ENCODE measurements around the gene CDPF1.

DNA sequence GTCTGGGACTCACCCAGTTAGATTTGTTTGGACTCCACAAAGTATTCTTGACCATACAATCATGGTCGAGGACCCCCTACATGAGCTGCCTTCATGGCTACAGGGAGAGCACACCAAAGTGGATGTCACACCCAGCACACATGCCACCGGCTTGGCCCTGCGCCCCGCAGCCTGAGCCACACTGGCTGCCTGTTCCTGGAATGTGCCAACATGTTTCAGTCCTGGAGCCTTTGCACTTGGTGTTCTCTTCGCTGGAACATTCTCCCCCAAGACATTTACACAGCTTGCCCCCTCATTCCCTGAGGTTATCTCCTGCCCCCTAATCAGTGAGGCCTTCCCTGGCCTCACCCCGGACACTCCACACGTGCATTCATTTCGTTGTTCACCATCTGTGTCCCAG is 53.8 kb downstream of the CDPF1 start:
- TF ChIP-seq POLR2AphosphoS5 (IDR thresholded peaks at IDR 0.05) (no peak), EZH2 (IDR thresholded peaks at IDR 0.05; ENCODE audit: borderline replicate concordance, insufficient read depth, low read length, poor library complexity, severe bottlenecking) (no peak), RAD21 (conservative IDR thresholded peaks at IDR 0.05) (no peak), TAF1 (IDR thresholded peaks at IDR 0.05; ENCODE audit: low read depth) (no peak), SMC3 (conservative IDR thresholded peaks at IDR 0.05; ENCODE audit: poor library complexity) (no peak)
- TF ChIP-seq, protein P1, sequence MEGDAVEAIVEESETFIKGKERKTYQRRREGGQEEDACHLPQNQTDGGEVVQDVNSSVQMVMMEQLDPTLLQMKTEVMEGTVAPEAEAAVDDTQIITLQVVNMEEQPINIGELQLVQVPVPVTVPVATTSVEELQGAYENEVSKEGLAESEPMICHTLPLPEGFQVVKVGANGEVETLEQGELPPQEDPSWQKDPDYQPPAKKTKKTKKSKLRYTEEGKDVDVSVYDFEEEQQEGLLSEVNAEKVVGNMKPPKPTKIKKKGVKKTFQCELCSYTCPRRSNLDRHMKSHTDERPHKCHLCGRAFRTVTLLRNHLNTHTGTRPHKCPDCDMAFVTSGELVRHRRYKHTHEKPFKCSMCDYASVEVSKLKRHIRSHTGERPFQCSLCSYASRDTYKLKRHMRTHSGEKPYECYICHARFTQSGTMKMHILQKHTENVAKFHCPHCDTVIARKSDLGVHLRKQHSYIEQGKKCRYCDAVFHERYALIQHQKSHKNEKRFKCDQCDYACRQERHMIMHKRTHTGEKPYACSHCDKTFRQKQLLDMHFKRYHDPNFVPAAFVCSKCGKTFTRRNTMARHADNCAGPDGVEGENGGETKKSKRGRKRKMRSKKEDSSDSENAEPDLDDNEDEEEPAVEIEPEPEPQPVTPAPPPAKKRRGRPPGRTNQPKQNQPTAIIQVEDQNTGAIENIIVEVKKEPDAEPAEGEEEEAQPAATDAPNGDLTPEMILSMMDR (IDR thresholded peaks at IDR 0.05; ENCODE audit: poor library complexity, severe bottlenecking), result no peak
- TF ChIP-seq, protein P2, sequence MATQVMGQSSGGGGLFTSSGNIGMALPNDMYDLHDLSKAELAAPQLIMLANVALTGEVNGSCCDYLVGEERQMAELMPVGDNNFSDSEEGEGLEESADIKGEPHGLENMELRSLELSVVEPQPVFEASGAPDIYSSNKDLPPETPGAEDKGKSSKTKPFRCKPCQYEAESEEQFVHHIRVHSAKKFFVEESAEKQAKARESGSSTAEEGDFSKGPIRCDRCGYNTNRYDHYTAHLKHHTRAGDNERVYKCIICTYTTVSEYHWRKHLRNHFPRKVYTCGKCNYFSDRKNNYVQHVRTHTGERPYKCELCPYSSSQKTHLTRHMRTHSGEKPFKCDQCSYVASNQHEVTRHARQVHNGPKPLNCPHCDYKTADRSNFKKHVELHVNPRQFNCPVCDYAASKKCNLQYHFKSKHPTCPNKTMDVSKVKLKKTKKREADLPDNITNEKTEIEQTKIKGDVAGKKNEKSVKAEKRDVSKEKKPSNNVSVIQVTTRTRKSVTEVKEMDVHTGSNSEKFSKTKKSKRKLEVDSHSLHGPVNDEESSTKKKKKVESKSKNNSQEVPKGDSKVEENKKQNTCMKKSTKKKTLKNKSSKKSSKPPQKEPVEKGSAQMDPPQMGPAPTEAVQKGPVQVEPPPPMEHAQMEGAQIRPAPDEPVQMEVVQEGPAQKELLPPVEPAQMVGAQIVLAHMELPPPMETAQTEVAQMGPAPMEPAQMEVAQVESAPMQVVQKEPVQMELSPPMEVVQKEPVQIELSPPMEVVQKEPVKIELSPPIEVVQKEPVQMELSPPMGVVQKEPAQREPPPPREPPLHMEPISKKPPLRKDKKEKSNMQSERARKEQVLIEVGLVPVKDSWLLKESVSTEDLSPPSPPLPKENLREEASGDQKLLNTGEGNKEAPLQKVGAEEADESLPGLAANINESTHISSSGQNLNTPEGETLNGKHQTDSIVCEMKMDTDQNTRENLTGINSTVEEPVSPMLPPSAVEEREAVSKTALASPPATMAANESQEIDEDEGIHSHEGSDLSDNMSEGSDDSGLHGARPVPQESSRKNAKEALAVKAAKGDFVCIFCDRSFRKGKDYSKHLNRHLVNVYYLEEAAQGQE (IDR thresholded peaks at IDR 0.05; ENCODE audit: borderline replicate concordance), result no peak
